SK-N-SH treated with all-trans-retinoic acid at 6 μM for 48 hours (cell line): ENCODE results near the gene CENPP.

Experiments used
- ATAC-seq: fragments of 200-7000 bp; cut with Tn5 transposase; 3 replicates; pipeline ENCODE4 v1.9.1; 2020; ENCODE audit warnings: mild to moderate bottlenecking, moderate library complexity
- BACH2 ChIP-seq: fragments of 250-450 bp; sonication (Bioruptor Pico); IDR thresholded peaks from 2 replicates; pipeline ENCODE4 v1.9.0; 2021; ENCODE audit warnings: mild to moderate bottlenecking, borderline replicate concordance
- CREB5 ChIP-seq: fragments of 250-450 bp; sonication (Bioruptor Pico); IDR thresholded peaks from 2 replicates; pipeline ENCODE4 v1.5.1; 2020; ENCODE audit warnings: low read depth, mild to moderate bottlenecking, moderate library complexity
- CSDC2 ChIP-seq: fragments of 250-450 bp; sonication (Bioruptor Pico); IDR thresholded peaks from 2 replicates; pipeline ENCODE4 v1.5.0; 2020; ENCODE audit warnings: mild to moderate bottlenecking, moderate library complexity
- ESRRG ChIP-seq: fragments of 250-450 bp; sonication (Bioruptor Pico); IDR thresholded peaks from 2 replicates; pipeline ENCODE4 v1.6.1; 2021; ENCODE audit warnings: mild to moderate bottlenecking
- GLIS3 ChIP-seq: fragments of 250-450 bp; sonication (Bioruptor Pico); IDR thresholded peaks from 2 replicates; pipeline ENCODE4 v1.5.0; 2020; ENCODE audit warnings: mild to moderate bottlenecking, moderate library complexity
- OSR1 ChIP-seq: fragments of 250-450 bp; sonication (Bioruptor Pico); IDR thresholded peaks from 2 replicates; pipeline ENCODE4 v1.8.0; 2022; ENCODE audit warnings: moderate library complexity, mild to moderate bottlenecking, inconsistent platforms
- POU6F1 ChIP-seq: fragments of 250-450 bp; sonication (Bioruptor Pico); IDR thresholded peaks from 2 replicates; pipeline ENCODE4 v1.8.0; 2021; ENCODE audit warnings: low read depth, mild to moderate bottlenecking, moderate library complexity, borderline replicate concordance
- PPARA ChIP-seq: fragments of 250-450 bp; sonication (Bioruptor Pico); IDR thresholded peaks from 2 replicates; pipeline ENCODE4 v1.5.0; 2020; ENCODE audit warnings: mild to moderate bottlenecking, borderline replicate concordance
- RARB ChIP-seq: fragments of 250-450 bp; sonication (Bioruptor Pico); IDR thresholded peaks from 2 replicates; pipeline ENCODE4 v1.8.0; 2021; ENCODE audit warnings: mild to moderate bottlenecking, moderate library complexity
- SNAI2 ChIP-seq: fragments of 250-450 bp; sonication (Bioruptor Pico); IDR thresholded peaks from 2 replicates; pipeline ENCODE4 v1.5.0; 2020; ENCODE audit warnings: mild to moderate bottlenecking, moderate library complexity
- TCF4 ChIP-seq: fragments of 250-450 bp; sonication (Bioruptor Pico); IDR thresholded peaks from 2 replicates; pipeline ENCODE4 v1.8.0; 2021; ENCODE audit warnings: mild to moderate bottlenecking, moderate library complexity, borderline replicate concordance
- TOX ChIP-seq: fragments of 250-450 bp; sonication (Bioruptor Pico); IDR thresholded peaks from 2 replicates; pipeline ENCODE4 v1.8.0; 2021; ENCODE audit warnings: mild to moderate bottlenecking, moderate library complexity, borderline replicate concordance
- TSHZ2 ChIP-seq: fragments of 250-450 bp; sonication (Bioruptor Pico); IDR thresholded peaks from 2 replicates; pipeline ENCODE4 v1.5.0; 2020; ENCODE audit warnings: mild to moderate bottlenecking, moderate library complexity
- ZC3H10 ChIP-seq: fragments of 250-450 bp; sonication (Bioruptor Pico); IDR thresholded peaks from 2 replicates; pipeline ENCODE4 v1.5.1; 2021; ENCODE audit warnings: mild to moderate bottlenecking, moderate library complexity
- ZFP3 ChIP-seq: fragments of 250-450 bp; sonication (Bioruptor Pico); IDR thresholded peaks from 2 replicates; pipeline ENCODE4 v1.5.0; 2020; ENCODE audit warnings: mild to moderate bottlenecking, moderate library complexity
- ZFP30 ChIP-seq: fragments of 450-650 bp; formaldehyde crosslinking; IDR thresholded peaks from 2 replicates; pipeline ENCODE4 v1.5.0; 2022; ENCODE audit warnings: mild to moderate bottlenecking, moderate library complexity
- ZNF565 ChIP-seq: fragments of 450-650 bp; formaldehyde crosslinking; conservative IDR thresholded peaks from 2 replicates; pipeline ENCODE4 v1.5.0; 2020; ENCODE audit warnings: low read depth, mild to moderate bottlenecking, moderate library complexity
- ZNF70 ChIP-seq: fragments of 450-650 bp; formaldehyde crosslinking; IDR thresholded peaks from 2 replicates; pipeline ENCODE4 v1.5.0; 2020; ENCODE audit warnings: mild to moderate bottlenecking, moderate library complexity
- ZNF8 ChIP-seq: fragments of 450-650 bp; formaldehyde crosslinking; IDR thresholded peaks from 2 replicates; pipeline ENCODE4 v1.5.0; 2020; ENCODE audit warnings: mild to moderate bottlenecking, moderate library complexity
- TF ChIP-seq, protein P1 (sequence below): fragments of 250-450 bp; sonication (Bioruptor Pico); IDR thresholded peaks from 2 replicates; pipeline ENCODE4 v1.8.0; 2020; ENCODE audit warnings: mild to moderate bottlenecking, moderate library complexity, borderline replicate concordance
- TF ChIP-seq, protein P2 (sequence below): fragments of 250-450 bp; sonication (Bioruptor Pico); IDR thresholded peaks from 2 replicates; pipeline ENCODE4 v1.5.1; 2021; ENCODE audit warnings: mild to moderate bottlenecking, moderate library complexity

CENPP gene

GRCh38 chr9:92468206-92468605 lies 142.5 kb downstream of the CENPP start:
- ATAC-seq: peak; percentile 63
- TF ChIP-seq OSR1 (no peak), TCF4 (CRISPR knock-in tag) (no peak), BACH2 (CRISPR knock-in tag) (no peak), CSDC2 (CRISPR knock-in tag) (no peak), ZNF565 (CRISPR knock-in tag) (no peak)

DNA sequence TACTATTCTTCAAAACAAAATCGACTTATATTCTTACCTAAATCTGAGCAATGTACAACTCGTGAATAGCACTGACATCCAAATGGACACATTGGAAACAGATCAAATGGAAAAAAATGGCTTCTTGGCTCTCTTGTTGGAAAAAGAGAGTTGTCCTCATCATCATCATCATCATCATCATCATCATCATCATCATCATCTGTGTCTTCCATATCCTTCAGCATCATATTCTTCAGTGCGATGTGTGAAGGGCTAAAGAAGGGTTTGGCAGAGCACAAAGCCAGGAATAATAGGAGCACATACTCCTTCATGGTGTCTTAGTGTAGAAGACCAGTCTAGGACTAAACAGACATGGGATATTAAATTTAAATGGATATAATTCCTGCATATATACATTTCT lies 148.8 kb downstream of the CENPP start:
- no peak for ATAC-seq
- TF ChIP-seq ESRRG (no peak), GLIS3 (CRISPR knock-in tag) (no peak), OSR1 (no peak), TCF4 (CRISPR knock-in tag) (no peak), BACH2 (CRISPR knock-in tag) (no peak), PPARA (no peak), ZNF8 (CRISPR knock-in tag) (no peak), TOX (CRISPR knock-in tag) (no peak), SNAI2 (no peak), CSDC2 (CRISPR knock-in tag) (no peak), ZNF565 (CRISPR knock-in tag) (no peak), ZC3H10 (CRISPR knock-in tag) (no peak), ZNF70 (no peak), POU6F1 (CRISPR knock-in tag) (no peak), ZFP30 (no peak), RARB (CRISPR knock-in tag) (no peak), CREB5 (CRISPR knock-in tag) (no peak), ZFP3 (CRISPR knock-in tag) (no peak)
- TF ChIP-seq, protein P1, sequence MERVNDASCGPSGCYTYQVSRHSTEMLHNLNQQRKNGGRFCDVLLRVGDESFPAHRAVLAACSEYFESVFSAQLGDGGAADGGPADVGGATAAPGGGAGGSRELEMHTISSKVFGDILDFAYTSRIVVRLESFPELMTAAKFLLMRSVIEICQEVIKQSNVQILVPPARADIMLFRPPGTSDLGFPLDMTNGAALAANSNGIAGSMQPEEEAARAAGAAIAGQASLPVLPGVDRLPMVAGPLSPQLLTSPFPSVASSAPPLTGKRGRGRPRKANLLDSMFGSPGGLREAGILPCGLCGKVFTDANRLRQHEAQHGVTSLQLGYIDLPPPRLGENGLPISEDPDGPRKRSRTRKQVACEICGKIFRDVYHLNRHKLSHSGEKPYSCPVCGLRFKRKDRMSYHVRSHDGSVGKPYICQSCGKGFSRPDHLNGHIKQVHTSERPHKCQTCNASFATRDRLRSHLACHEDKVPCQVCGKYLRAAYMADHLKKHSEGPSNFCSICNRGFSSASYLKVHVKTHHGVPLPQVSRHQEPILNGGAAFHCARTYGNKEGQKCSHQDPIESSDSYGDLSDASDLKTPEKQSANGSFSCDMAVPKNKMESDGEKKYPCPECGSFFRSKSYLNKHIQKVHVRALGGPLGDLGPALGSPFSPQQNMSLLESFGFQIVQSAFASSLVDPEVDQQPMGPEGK (CRISPR knock-in tag): no peak
- TF ChIP-seq, protein P2, sequence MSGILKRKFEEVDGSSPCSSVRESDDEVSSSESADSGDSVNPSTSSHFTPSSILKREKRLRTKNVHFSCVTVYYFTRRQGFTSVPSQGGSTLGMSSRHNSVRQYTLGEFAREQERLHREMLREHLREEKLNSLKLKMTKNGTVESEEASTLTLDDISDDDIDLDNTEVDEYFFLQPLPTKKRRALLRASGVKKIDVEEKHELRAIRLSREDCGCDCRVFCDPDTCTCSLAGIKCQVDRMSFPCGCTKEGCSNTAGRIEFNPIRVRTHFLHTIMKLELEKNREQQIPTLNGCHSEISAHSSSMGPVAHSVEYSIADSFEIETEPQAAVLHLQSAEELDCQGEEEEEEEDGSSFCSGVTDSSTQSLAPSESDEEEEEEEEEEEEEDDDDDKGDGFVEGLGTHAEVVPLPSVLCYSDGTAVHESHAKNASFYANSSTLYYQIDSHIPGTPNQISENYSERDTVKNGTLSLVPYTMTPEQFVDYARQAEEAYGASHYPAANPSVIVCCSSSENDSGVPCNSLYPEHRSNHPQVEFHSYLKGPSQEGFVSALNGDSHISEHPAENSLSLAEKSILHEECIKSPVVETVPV: no peak

- no peak for ATAC-seq
Observed at GRCh38 chr9:92476962-92477361, 151.2 kb downstream of the CENPP start.

More at GRCh38 chr9:92476962-92477361, 151.2 kb downstream of the CENPP start:
- TF ChIP-seq POU6F1 (CRISPR knock-in tag) (no peak), TCF4 (CRISPR knock-in tag) (no peak), CSDC2 (CRISPR knock-in tag) (no peak), GLIS3 (CRISPR knock-in tag) (no peak), TOX (CRISPR knock-in tag) (no peak), RARB (CRISPR knock-in tag) (no peak), ZNF70 (no peak), ZFP30 (no peak), TSHZ2 (no peak), ZC3H10 (CRISPR knock-in tag) (no peak), ZNF565 (CRISPR knock-in tag) (no peak), ZNF8 (CRISPR knock-in tag) (no peak), CREB5 (CRISPR knock-in tag) (no peak)
- TF ChIP-seq, protein P2: no peak
- TF ChIP-seq, protein P1 (CRISPR knock-in tag): no peak
